Measurements from ENCODE around the gene FGD2.

GRCh38 chr6:36980876-36981619, 24.4 kb upstream of the FGD2 start:
- no peak for TF ChIP-seq POLR2A (IDR thresholded peaks at IDR 0.05)
- TF ChIP-seq CTCF (IDR thresholded peaks at IDR 0.05): peak in 1 of 4 experiments; percentile 21

All from prostate gland (tissue), 2 donors.